HepG2 (cell line): Measurements from ENCODE around the gene PIK3R1. TPM values are rescaled to one million over a fixed set of nuclear protein-coding genes. Genes with fewer than 3 reads are reported as not detected.
A peak's percentile ranks its signal among the peaks of the same experiment; 100 is the strongest.

Source experiments
- AGO1 ChIP-seq: fragments of 200-400 bp; formaldehyde crosslinking; IDR thresholded peaks from 2 replicates; pipeline ENCODE4 v1.6.1; 2017; ENCODE audit warnings: mild to moderate bottlenecking, low read depth, low read length, moderate library complexity; ENCODE audit not compliant: poor library complexity, severe bottlenecking
- CEBPG ChIP-seq: IDR thresholded peaks from 2 replicates; pipeline ENCODE4 v1.6.1; 2016
- EEA1 ChIP-seq: sonication (generic); formaldehyde crosslinking; IDR thresholded peaks from 2 replicates; pipeline ENCODE4 v1.5.1; 2020; ENCODE audit warnings: mild to moderate bottlenecking, missing genetic modification reagents, borderline replicate concordance
- FIP1L1 ChIP-seq: fragments of 200-400 bp; formaldehyde crosslinking; IDR thresholded peaks from 2 replicates; pipeline ENCODE4 v1.6.1; 2018; ENCODE audit warnings: low read depth, mild to moderate bottlenecking, low read length, moderate library complexity, borderline replicate concordance; ENCODE audit not compliant: insufficient read depth
- HNF4G ChIP-seq, 2 experiments: sonication (generic) in 1 of 2; formaldehyde crosslinking in 1 of 2; IDR thresholded peaks; 2 replicates each; pipeline versions ENCODE4 v1.4.0 to v1.6.1; 2011 to 2020; ENCODE audit warnings: borderline replicate concordance in 2 of 2, low read depth in 2 of 2, mild to moderate bottlenecking in 2 of 2, low read length in 1 of 2, missing genetic modification reagents in 1 of 2, moderate library complexity in 1 of 2
- NR2F2 ChIP-seq: IDR thresholded peaks from 2 replicates; pipeline ENCODE4 v1.6.1; 2012; ENCODE audit warnings: low read depth, inconsistent platforms, borderline replicate concordance
- NR3C1 ChIP-seq: sonication (generic); formaldehyde crosslinking; IDR thresholded peaks from 2 replicates; pipeline ENCODE4 v1.4.0; 2020; ENCODE audit warnings: missing genetic modification reagents
- RXRA ChIP-seq: sonication (generic); formaldehyde crosslinking; IDR thresholded peaks from 2 replicates; pipeline ENCODE4 v1.5.1; 2020; ENCODE audit warnings: missing genetic modification reagents
- SAP130 ChIP-seq: IDR thresholded peaks from 2 replicates; pipeline ENCODE4 v1.6.1; 2016; ENCODE audit warnings: low read depth
- SP1 ChIP-seq, 2 experiments: fragments of 450-650 bp in 1 of 2; sonication (generic) in 1 of 2; formaldehyde crosslinking in 1 of 2; IDR thresholded peaks; 2 replicates each; pipeline versions ENCODE4 v1.4.0 to v1.6.1; 2016 to 2020; ENCODE audit warnings: missing genetic modification reagents in 1 of 2
- TBP ChIP-seq: sonication (generic); formaldehyde crosslinking; IDR thresholded peaks from 2 replicates; pipeline ENCODE4 v1.5.0; 2020; ENCODE audit warnings: missing genetic modification reagents
- THYN1 ChIP-seq: sonication (generic); formaldehyde crosslinking; IDR thresholded peaks from 2 replicates; pipeline ENCODE4 v1.8.1; 2023; ENCODE audit warnings: low read depth, mild to moderate bottlenecking, moderate library complexity, missing genetic modification reagents, borderline replicate concordance
- ZMAT3 ChIP-seq: sonication (generic); formaldehyde crosslinking; conservative IDR thresholded peaks from 2 replicates; pipeline ENCODE4 v1.7.0; 2021; ENCODE audit warnings: missing genetic modification reagents
- ZNF224 ChIP-seq: sonication (generic); formaldehyde crosslinking; IDR thresholded peaks from 2 replicates; pipeline ENCODE4 v1.5.0; 2020; ENCODE audit warnings: mild to moderate bottlenecking, missing genetic modification reagents
- ZNF232 ChIP-seq: sonication (generic); formaldehyde crosslinking; IDR thresholded peaks from 2 replicates; pipeline ENCODE4 v1.4.0; 2020; ENCODE audit warnings: missing genetic modification reagents, borderline replicate concordance
- ZNF350 ChIP-seq: sonication (generic); formaldehyde crosslinking; IDR thresholded peaks from 2 replicates; pipeline ENCODE4 v1.4.0; 2020; ENCODE audit warnings: mild to moderate bottlenecking, low read depth, missing genetic modification reagents, borderline replicate concordance
- ZNF501 ChIP-seq: sonication (generic); formaldehyde crosslinking; IDR thresholded peaks from 2 replicates; pipeline ENCODE4 v1.5.1; 2020; ENCODE audit warnings: mild to moderate bottlenecking, moderate library complexity, missing genetic modification reagents
- ZNF772 ChIP-seq: sonication (generic); formaldehyde crosslinking; IDR thresholded peaks from 2 replicates; pipeline ENCODE4 v1.5.0; 2020; ENCODE audit warnings: mild to moderate bottlenecking, missing genetic modification reagents
- polyA plus RNA-seq, 8 experiments: library from polyadenylated mRNA; depleted of rRNA in 3 of 8; stranded (reverse) in 7 of 8; unstranded in 1 of 8; fragments of >200 nt; fragmentation: Illumina TruSeq in 4 of 8; extraction: Trizol in 4 of 8; gene quantifications; 2 replicates each; pipeline versions ENCODE4 v1.2.1 to v1.2.3, GENCODE V29; 2011 to 2016; ENCODE audit warnings: low read depth in 4 of 8, missing spikeins in 1 of 8, mixed read lengths in 1 of 8; ENCODE audit not compliant: insufficient read depth in 1 of 8
- total RNA-seq, 5 experiments: library from RNA; depleted of rRNA; stranded (reverse); fragments of >200 nt; fragmentation: Illumina TruSeq; extraction: Trizol; gene quantifications; 2 replicates each; pipeline ENCODE4 v1.2.3, GENCODE V29; 2016; ENCODE audit warnings: low read depth in 1 of 5
- TF ChIP-seq, protein P1 (sequence below): IDR thresholded peaks from 2 replicates; pipeline ENCODE4 v1.4.0; 2020; ENCODE audit warnings: mild to moderate bottlenecking, missing genetic modification reagents
- TF ChIP-seq, protein P2 (sequence below): sonication (generic); formaldehyde crosslinking; conservative IDR thresholded peaks from 2 replicates; pipeline ENCODE4 v1.8.0; 2022; ENCODE audit warnings: missing genetic modification reagents
- TF ChIP-seq, protein P3 (sequence below): sonication (generic); formaldehyde crosslinking; IDR thresholded peaks from 2 replicates; pipeline ENCODE4 v1.4.0; 2020; ENCODE audit warnings: mild to moderate bottlenecking, missing genetic modification reagents
- TF ChIP-seq, protein P4 (sequence below): sonication (generic); formaldehyde crosslinking; IDR thresholded peaks from 2 replicates; pipeline ENCODE4 v1.4.0; 2020; ENCODE audit warnings: mild to moderate bottlenecking, low read depth, missing genetic modification reagents

Gene PIK3R1
- total and polyA plus RNA-seq, 2 of the 13 experiments (the other 11 are each of a cell fraction or from before 2014, with no cell fraction given), result 8.4 to 21.3 TPM

DNA sequence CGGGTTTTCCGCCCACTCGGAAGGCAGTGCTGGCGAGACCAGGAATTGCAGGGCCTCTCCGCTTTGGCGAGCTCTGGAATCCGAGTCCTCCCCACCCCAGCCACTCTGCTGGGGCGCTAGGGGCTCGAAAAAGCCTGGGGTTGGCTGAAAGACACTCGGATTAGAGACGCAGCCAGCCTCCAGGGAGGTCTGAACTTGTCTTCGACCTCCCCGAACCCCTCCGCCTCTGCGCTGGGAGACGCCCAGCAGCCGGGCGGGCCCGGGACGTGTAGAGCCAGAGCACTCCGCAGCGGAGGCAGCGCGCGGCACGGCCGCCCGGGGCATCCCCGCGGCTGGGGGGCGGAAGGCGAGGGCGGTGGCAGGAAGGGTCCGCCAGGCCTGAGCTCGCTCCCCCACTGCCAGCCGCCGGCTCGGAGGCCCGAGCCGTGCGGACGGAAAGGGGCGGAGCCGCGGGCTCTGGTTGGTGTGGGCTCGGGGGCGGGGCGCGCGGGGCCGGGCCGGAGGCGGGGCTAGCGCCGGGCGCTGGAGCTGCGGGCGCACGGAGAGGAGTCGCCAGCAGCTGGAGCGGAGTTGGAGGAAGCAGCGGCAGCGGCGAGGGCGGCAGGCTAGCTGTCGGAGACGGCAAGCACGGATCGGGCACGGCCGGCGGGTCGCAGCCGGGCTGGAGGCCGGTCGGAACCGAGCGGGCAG, at the start of gene PIK3R1 (continued):
- TF ChIP-seq, protein P1, sequence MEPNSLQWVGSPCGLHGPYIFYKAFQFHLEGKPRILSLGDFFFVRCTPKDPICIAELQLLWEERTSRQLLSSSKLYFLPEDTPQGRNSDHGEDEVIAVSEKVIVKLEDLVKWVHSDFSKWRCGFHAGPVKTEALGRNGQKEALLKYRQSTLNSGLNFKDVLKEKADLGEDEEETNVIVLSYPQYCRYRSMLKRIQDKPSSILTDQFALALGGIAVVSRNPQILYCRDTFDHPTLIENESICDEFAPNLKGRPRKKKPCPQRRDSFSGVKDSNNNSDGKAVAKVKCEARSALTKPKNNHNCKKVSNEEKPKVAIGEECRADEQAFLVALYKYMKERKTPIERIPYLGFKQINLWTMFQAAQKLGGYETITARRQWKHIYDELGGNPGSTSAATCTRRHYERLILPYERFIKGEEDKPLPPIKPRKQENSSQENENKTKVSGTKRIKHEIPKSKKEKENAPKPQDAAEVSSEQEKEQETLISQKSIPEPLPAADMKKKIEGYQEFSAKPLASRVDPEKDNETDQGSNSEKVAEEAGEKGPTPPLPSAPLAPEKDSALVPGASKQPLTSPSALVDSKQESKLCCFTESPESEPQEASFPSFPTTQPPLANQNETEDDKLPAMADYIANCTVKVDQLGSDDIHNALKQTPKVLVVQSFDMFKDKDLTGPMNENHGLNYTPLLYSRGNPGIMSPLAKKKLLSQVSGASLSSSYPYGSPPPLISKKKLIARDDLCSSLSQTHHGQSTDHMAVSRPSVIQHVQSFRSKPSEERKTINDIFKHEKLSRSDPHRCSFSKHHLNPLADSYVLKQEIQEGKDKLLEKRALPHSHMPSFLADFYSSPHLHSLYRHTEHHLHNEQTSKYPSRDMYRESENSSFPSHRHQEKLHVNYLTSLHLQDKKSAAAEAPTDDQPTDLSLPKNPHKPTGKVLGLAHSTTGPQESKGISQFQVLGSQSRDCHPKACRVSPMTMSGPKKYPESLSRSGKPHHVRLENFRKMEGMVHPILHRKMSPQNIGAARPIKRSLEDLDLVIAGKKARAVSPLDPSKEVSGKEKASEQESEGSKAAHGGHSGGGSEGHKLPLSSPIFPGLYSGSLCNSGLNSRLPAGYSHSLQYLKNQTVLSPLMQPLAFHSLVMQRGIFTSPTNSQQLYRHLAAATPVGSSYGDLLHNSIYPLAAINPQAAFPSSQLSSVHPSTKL (CRISPR knock-in tag), result no peak; the same call in none of the 2 replicates
- TF ChIP-seq SAP130 (CRISPR knock-in tag), result peak; percentile 77
- peak; percentile 48; the same call in 1 of the 2 replicates for TF ChIP-seq ZNF350
- TF ChIP-seq ZMAT3 (CRISPR knock-in tag), result peak; percentile 54; the same call in 1 of the 2 replicates
- TF ChIP-seq ZNF224 (CRISPR knock-in tag), result peak; percentile 59; the same call in 1 of the 2 replicates
- TF ChIP-seq FIP1L1, result 0 out of 2 replicates have a peak, but pooled peaks have one; percentile 57
- no peak for TF ChIP-seq THYN1 (CRISPR knock-in tag)
- TF ChIP-seq, protein P2, sequence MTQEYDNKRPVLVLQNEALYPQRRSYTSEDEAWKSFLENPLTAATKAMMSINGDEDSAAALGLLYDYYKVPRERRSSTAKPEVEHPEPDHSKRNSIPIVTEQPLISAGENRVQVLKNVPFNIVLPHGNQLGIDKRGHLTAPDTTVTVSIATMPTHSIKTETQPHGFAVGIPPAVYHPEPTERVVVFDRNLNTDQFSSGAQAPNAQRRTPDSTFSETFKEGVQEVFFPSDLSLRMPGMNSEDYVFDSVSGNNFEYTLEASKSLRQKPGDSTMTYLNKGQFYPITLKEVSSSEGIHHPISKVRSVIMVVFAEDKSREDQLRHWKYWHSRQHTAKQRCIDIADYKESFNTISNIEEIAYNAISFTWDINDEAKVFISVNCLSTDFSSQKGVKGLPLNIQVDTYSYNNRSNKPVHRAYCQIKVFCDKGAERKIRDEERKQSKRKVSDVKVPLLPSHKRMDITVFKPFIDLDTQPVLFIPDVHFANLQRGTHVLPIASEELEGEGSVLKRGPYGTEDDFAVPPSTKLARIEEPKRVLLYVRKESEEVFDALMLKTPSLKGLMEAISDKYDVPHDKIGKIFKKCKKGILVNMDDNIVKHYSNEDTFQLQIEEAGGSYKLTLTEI, result no peak
- TF ChIP-seq AGO1, result peak; percentile 1
- TF ChIP-seq HNF4G (IDR thresholded peaks at IDR 0.05; ENCODE audit: borderline replicate concordance, low read depth, low read length), result no peak
- peak; percentile 35; the same call in 1 of the 2 replicates for TF ChIP-seq HNF4G (CRISPR knock-in tag; IDR thresholded peaks at IDR 0.05; ENCODE audit: borderline replicate concordance, low read depth)
- TF ChIP-seq NR2F2, result 0 out of 2 replicates have a peak, but pooled peaks have one; percentile 10
- TF ChIP-seq SP1 (IDR thresholded peaks at IDR 0.05), result no peak
- TF ChIP-seq SP1 (CRISPR knock-in tag; IDR thresholded peaks at IDR 0.05), result peak; percentile 69
- TF ChIP-seq CEBPG (CRISPR knock-in tag), result no peak
- TF ChIP-seq ZNF772 (CRISPR knock-in tag), result peak; percentile 63; the same call in 1 of the 2 replicates
- peak; percentile 65; the same call in 1 of the 2 replicates for TF ChIP-seq EEA1
- TF ChIP-seq, protein P3, sequence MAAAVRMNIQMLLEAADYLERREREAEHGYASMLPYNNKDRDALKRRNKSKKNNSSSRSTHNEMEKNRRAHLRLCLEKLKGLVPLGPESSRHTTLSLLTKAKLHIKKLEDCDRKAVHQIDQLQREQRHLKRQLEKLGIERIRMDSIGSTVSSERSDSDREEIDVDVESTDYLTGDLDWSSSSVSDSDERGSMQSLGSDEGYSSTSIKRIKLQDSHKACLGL (CRISPR knock-in tag), result peak; percentile 22; the same call in 1 of the 2 replicates
- TF ChIP-seq RXRA (CRISPR knock-in tag), result peak; percentile 40
- TF ChIP-seq NR3C1 (CRISPR knock-in tag), result no peak
- TF ChIP-seq, protein P4, sequence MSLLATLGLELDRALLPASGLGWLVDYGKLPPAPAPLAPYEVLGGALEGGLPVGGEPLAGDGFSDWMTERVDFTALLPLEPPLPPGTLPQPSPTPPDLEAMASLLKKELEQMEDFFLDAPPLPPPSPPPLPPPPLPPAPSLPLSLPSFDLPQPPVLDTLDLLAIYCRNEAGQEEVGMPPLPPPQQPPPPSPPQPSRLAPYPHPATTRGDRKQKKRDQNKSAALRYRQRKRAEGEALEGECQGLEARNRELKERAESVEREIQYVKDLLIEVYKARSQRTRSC (CRISPR knock-in tag), result no peak; the same call in 1 of the 2 replicates
- peak; percentile 80 for TF ChIP-seq ZNF501 (CRISPR knock-in tag)
- TF ChIP-seq ZNF232 (CRISPR knock-in tag), result no peak
- no peak for TF ChIP-seq TBP (CRISPR knock-in tag)
